ENCODE measurements around the gene TGM1.

- TF ChIP-seq POLR2A (IDR thresholded peaks at IDR 0.05; ENCODE audit: low read length) (no peak), GATA1 (IDR thresholded peaks at IDR 0.05; ENCODE audit: low read depth, low read length) (no peak)
Observed at GRCh38 chr14:24264298-24264697, 1.3 kb upstream of the TGM1 start.
